HepG2 (cell line): ENCODE results near the gene HECTD1. TPM values are rescaled to one million over a fixed set of nuclear protein-coding genes. Genes with fewer than 3 reads are reported as not detected.
A peak's percentile ranks its signal among the peaks of the same experiment; 100 is the strongest.

ENCODE experiments used
- AHDC1 ChIP-seq: sonication (generic); formaldehyde crosslinking; IDR thresholded peaks from 2 replicates; pipeline ENCODE4 v1.5.1; 2020; ENCODE audit warnings: mild to moderate bottlenecking, missing genetic modification reagents, borderline replicate concordance
- DMAP1 ChIP-seq: IDR thresholded peaks from 2 replicates; pipeline ENCODE4 v1.6.1; 2016
- FOXK2 ChIP-seq: fragments of 450-650 bp; IDR thresholded peaks from 2 replicates; pipeline ENCODE4 v1.6.1; 2016
- TAF1 ChIP-seq: sonication (generic); formaldehyde crosslinking; IDR thresholded peaks from 2 replicates; pipeline ENCODE4 v1.4.0; 2020; ENCODE audit warnings: missing genetic modification reagents
- TBX2 ChIP-seq: sonication (generic); formaldehyde crosslinking; IDR thresholded peaks from 2 replicates; pipeline ENCODE4 v1.5.0; 2020; ENCODE audit warnings: missing genetic modification reagents, mild to moderate bottlenecking, borderline replicate concordance
- ZNF136 ChIP-seq: sonication (generic); formaldehyde crosslinking; IDR thresholded peaks from 2 replicates; pipeline ENCODE4 v1.8.1; 2022; ENCODE audit warnings: low read depth, mild to moderate bottlenecking, moderate library complexity, missing genetic modification reagents
- ZNF275 ChIP-seq: sonication (generic); formaldehyde crosslinking; IDR thresholded peaks from 2 replicates; pipeline ENCODE4 v1.8.0; 2022; ENCODE audit warnings: missing genetic modification reagents, mild to moderate bottlenecking, inconsistent platforms, borderline replicate concordance
- ZNF598 ChIP-seq: sonication (generic); formaldehyde crosslinking; IDR thresholded peaks from 2 replicates; pipeline ENCODE4 v1.5.1; 2020; ENCODE audit warnings: mild to moderate bottlenecking, missing genetic modification reagents, borderline replicate concordance
- polyA plus RNA-seq, 8 experiments: library from polyadenylated mRNA; depleted of rRNA in 3 of 8; stranded (reverse) in 7 of 8; unstranded in 1 of 8; fragments of >200 nt; fragmentation: Illumina TruSeq in 4 of 8; extraction: Trizol in 4 of 8; gene quantifications; 2 replicates each; pipeline versions ENCODE4 v1.2.1 to v1.2.3, GENCODE V29; 2011 to 2016; ENCODE audit warnings: low read depth in 4 of 8, missing spikeins in 1 of 8, mixed read lengths in 1 of 8; ENCODE audit not compliant: insufficient read depth in 1 of 8
- total RNA-seq, 5 experiments: library from RNA; depleted of rRNA; stranded (reverse); fragments of >200 nt; fragmentation: Illumina TruSeq; extraction: Trizol; gene quantifications; 2 replicates each; pipeline ENCODE4 v1.2.3, GENCODE V29; 2016; ENCODE audit warnings: low read depth in 1 of 5

HECTD1 gene
- total and polyA plus RNA-seq, 2 of the 13 experiments (the other 11 are each of a cell fraction or from before 2014, with no cell fraction given) = 312 to 560 TPM

- TF ChIP-seq AHDC1 (CRISPR knock-in tag) (0 out of 2 replicates have a peak, but pooled peaks have one; percentile 16), ZNF136 (peak; percentile 51; the same call in 1 of the 2 replicates), TAF1 (no peak), FOXK2 (no peak), ZNF275 (CRISPR knock-in tag) (no peak), DMAP1 (CRISPR knock-in tag) (no peak), TBX2 (CRISPR knock-in tag) (0 out of 2 replicates have a peak, but pooled peaks have one; percentile 21), ZNF598 (CRISPR knock-in tag) (peak; percentile 71; the same call in 1 of the 2 replicates)
Observed at GRCh38 chr14:31209605-31210004, 2.0 kb upstream of the HECTD1 start (continued).
